Suprapubic skin (tissue), 4 donors: ENCODE data around the gene GGNBP2.

Source experiments
- EP300 ChIP-seq: sonication (generic); formaldehyde crosslinking; IDR thresholded peaks from one replicate; pipeline ENCODE4 v1.6.1; 2017; ENCODE audit warnings: antibody characterized with exemption
- POLR2A ChIP-seq, 2 donors: fragments of 450-650 bp; IDR thresholded peaks; one replicate each; pipeline ENCODE4 v1.6.1; 2017; ENCODE audit warnings: antibody characterized with exemption in 2 of 2, mild to moderate bottlenecking in 2 of 2, moderate library complexity in 2 of 2
- POLR2AphosphoS5 ChIP-seq, 3 donors: sonication (generic); formaldehyde crosslinking; IDR thresholded peaks; one replicate each; pipeline ENCODE4 v1.6.1; 2017; ENCODE audit warnings: antibody characterized with exemption in 3 of 3
- TF ChIP-seq, protein P1 (sequence below), 2 donors: fragments of 200-600 bp in 1 of 2; fragments of 450-650 bp in 1 of 2; sonication (generic) in 1 of 2; IDR thresholded peaks; one replicate each; pipeline ENCODE4 v1.5.1; 2016 to 2019; ENCODE audit warnings: antibody characterized with exemption in 2 of 2, mild to moderate bottlenecking in 1 of 2, moderate library complexity in 1 of 2

- TF ChIP-seq POLR2A (IDR thresholded peaks at IDR 0.05), result no peak
- TF ChIP-seq, protein P1, sequence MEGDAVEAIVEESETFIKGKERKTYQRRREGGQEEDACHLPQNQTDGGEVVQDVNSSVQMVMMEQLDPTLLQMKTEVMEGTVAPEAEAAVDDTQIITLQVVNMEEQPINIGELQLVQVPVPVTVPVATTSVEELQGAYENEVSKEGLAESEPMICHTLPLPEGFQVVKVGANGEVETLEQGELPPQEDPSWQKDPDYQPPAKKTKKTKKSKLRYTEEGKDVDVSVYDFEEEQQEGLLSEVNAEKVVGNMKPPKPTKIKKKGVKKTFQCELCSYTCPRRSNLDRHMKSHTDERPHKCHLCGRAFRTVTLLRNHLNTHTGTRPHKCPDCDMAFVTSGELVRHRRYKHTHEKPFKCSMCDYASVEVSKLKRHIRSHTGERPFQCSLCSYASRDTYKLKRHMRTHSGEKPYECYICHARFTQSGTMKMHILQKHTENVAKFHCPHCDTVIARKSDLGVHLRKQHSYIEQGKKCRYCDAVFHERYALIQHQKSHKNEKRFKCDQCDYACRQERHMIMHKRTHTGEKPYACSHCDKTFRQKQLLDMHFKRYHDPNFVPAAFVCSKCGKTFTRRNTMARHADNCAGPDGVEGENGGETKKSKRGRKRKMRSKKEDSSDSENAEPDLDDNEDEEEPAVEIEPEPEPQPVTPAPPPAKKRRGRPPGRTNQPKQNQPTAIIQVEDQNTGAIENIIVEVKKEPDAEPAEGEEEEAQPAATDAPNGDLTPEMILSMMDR (IDR thresholded peaks at IDR 0.05), result no peak
- no peak for TF ChIP-seq EP300
- no peak for TF ChIP-seq POLR2AphosphoS5 (IDR thresholded peaks at IDR 0.05)
These were observed 50.1 kb downstream of the GGNBP2 start for GRCh38 chr17:36594626-36595401.
